GM21526 (cell line): Measurements from ENCODE around the gene ANKRD39.
"Not testable (repeated sequence)": the region's sequence is repeated elsewhere in the genome, so short reads cannot be mapped to it uniquely, and the experiment has no call there.

Experiments used
- ATAC-seq: cut with Tn5 transposase; IDR thresholded peaks from one replicate; pipeline ENCODE4 v1.9.1; 2021; ENCODE audit warnings: moderate library complexity; ENCODE audit not compliant: unreplicated experiment, low FRiP score

The ANKRD39 gene

GRCh38 chr2:96873651-96874096, 15.9 kb upstream of the ANKRD39 start:
- ATAC-seq, result no peak

DNA sequence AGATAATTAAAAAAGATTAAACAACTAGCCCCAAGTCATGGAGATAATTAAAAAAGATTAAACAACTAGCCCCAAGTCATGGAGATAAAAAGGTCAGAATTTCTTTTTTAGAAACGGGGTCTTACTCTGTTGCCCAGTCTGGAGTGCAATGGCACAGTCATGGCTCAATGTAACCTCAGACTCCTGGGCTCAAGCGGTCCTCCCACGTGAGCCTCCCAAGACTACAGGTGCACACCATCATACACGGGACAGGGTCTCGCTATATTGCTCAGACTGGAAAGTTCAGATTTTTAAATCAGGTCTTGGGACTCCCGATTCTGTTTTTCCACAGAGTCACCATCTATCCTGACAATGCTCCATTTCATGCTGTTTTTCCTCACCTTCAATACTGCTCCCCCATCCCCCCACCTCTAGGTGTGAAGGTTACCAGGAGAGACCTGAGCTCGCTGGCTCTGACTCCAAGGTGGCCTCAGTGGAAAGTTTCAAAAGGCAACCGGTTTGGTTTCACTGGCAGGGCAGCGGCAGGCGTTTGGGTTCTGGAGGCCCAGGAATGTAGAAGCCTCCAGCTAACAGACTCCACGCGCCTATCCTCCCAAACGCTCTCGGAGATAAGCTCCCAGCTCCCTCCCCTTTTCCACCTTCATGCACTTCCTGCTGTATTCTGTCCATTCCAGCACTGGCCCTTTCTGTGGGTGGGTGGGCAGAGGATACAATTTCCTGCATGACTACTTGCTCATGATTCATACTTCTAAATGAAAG, 15.0 kb upstream of the ANKRD39 start:
- ATAC-seq, result no peak

GRCh38 chr2:96870626-96871255, 12.9 kb upstream of the ANKRD39 start:
- ATAC-seq, result no peak

DNA sequence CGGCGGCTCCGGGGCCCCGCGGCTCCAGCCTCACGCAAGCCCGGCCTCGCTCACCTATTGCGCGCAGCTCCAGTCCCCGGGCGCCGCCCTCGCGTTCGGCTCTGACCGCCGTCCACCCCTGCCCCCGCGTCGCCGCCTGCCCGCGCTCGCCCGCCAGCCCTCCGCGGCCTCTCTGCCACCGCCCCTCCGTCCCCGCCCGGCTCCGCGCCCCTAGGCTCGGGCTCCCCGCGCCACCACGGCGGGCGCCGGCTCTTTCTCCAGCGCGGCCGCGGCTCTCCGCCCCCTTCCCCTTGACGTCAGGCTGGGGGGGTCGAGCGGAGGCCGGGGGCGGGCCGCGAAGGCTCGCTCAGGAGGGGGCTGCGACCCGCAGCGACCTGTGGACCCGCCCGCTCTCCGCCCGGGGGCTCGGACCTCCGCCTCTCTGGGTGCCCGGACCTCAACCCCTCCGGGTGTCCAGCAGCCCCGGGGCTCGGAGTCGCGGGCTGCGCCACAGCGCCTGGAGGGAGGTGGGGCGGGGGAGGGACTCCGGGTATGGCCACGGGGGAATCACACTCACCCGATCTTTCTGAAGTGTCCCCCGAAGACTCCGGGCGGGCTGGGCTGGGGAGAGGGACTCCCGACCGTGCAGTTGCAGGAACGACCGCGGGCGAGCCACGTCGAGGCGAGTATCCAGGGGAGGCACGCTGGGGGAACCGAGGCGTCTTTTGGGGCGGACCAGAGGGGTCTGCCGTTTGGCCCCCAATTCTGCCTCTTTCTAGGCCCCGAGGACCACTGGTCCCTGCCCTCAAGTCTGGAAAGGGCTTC, 12.2 kb upstream of the ANKRD39 start, which contains the start of gene SEMA4C:
SEMA4C (minus strand) TSS at position 259 of the 804 bp plus-strand sequence. CDS start 2,194 bp downstream, outside the sequence.
- no peak for ATAC-seq

- no peak for ATAC-seq
These were observed 11.5 kb upstream of the ANKRD39 start for GRCh38 chr2:96869281-96869821.

DNA sequence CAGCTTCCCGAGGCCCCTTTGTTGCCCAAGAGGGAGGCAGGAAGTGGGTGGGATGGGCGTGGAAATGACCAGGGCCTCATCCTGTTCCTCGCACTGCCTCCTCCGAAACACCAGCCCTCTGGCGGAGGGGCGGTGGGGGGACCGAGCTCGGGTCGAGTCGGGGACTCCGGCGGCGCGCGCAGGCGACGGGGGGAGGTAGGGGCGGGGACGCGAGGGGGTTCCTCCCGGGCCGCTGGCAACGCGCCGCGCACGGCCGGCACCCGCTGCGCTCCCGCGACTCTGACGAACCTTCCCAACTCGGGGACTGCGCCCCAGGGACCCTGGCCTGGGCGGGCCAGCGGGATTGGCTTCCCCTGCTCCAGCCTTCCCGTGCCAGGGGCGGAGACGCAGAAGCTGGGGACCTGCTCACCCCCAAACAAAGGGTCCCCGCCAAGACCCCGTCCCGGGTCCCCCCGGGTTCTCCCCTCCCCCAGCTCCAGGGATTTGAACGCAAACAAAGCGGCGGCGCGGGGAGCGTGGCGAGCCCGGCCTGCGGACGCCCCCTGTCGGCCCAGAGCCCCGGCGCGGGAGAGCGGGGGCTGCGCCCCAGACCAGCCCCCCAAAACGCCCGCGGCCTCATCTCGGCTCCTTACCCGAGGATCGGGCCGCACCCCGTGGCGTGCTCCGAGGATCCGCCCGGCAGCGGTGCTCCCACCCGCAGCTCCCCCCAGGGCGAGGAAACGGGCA, 10.9 kb upstream of the ANKRD39 start:
- no peak for ATAC-seq

DNA sequence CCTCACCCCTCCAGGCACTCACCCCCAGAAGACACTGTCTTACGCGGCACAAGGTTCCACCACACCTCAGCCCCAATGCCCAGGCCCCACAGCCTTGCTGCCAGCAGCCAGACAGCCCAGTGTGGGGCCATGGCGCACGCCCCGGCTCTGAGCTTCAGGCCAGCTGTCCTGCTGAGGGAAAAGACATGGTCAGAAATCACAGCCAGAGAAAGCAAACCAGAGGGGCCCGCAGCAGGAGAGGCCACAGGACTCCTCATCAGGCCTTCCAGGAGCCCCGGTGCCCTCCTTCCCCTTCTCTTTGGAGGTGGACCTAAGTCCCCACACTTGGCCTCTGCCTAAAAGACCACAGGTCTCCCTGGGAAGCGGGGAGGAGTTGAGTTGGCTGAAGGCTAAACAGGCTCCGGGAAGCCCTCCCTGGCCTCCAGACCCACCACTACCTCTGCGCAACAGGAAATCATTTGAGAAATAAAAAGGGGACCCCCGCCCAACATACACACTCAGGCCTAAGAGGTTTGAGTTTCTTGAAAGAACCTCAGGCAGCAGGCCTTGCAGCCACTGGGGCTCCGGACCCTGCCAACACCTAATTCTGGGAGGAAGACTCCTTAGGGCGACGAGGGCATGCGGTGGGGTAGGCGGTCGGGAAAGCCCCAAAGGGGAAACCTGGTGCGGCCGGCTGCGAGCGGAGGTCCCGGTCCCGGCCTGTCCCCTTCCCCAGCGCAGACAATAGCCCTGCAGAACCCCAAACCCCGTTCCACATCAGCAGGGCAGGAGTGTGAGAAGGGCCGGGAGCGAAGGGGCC, 10.1 kb upstream of the ANKRD39 start:
- no peak for ATAC-seq

GRCh38 chr2:96866986-96867755, 9.4 kb upstream of the ANKRD39 start:
- ATAC-seq, result no peak

- no peak for ATAC-seq
These were observed 8.8 kb upstream of the ANKRD39 start for GRCh38 chr2:96866586-96866985.

DNA sequence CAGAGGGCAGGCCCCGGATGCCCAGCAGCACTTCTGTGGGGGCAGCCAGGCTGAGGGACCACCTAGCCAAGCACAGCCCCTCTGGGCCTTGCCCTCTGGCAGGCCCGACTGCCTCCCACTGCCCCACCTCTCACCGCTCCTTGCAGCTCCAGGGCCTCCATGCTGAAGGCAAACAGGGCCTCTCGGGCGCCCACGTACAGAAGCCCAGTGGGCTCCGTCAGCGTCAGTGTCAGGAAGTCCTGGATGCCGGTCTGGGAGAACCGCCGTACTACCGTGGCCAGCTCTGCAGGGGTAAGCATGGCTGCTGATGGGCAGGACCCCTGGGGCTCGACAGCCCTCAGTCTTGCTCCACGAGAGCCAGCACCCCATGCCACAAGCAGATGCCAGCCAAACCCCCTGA, 8.3 kb upstream of the ANKRD39 start:
- no peak for ATAC-seq

GRCh38 chr2:96865654-96866053, 7.8 kb upstream of the ANKRD39 start:
- ATAC-seq, result no peak

DNA sequence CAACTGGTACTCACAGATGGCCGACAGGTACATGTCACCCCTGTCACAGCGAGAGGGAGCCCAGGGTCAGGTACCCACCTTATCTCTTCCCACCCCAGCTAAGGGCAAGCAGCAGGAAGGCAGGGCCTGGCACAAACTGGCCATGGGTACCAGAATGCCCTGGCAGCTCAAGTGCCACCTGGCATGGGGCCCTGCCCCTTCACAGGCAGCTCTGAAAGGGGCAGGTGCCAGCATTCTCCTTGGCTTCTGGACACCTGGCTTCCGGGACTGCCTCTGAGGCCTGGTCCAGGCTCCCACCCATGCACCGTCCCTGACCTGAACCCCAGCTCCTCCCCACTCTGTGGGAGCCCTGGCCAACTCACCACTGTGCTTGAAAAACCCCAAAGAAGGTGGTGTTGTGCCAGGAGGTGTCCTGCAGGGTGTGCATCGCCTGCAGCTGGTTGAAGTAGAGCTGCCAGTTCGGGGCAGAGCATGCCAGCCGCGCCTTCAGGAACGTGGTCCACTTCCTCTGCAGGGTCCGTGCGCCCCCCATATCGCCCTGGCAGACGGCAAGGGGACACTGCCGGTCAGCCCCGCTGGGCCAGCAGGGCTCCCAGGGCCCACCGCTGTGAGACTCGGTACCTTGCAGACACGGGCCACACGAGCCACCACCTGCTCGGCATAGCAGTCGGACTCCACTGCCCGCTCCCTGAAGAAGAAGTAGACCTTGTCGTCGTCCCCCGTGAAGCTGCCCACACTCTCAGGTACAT, 6.7 kb upstream of the ANKRD39 start:
- ATAC-seq, result no peak

DNA sequence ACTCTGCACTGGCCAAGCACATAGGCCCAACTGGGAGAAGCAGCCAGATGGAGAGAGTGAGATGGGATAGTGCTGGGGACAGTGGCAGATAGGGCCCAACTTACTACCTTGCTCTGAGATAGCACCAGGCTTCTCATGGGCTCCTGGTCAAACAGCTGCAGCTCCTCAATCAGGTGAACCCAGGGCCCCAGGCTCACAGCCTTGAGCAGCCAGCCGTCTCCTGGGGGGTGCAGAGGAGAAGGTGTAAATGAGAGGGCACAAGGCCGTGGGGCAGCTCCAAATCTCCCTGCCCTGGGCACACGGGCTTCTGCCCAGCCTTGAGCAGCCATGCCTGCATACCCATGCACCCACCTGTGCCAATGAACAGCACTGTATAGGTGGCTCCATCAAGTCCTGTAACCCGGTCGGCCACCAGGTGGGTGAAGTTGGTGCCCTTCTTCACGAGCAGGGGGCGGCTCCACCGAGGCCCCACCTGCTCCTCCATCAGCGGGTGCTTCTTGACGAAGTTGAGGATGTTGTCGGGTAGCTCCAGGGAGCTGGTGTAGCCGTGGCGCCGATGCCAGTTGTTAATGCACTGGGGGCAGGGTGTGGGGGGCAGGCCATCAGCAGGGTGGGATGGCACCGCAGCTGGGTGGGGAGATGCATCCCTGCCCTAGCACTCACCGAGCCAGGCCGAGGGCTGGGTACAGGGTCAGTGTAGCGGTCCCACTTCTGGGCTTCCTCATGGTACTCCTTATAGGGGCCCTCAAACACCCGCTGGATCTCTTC, 5.9 kb upstream of the ANKRD39 start:
- ATAC-seq, result no peak

DNA sequence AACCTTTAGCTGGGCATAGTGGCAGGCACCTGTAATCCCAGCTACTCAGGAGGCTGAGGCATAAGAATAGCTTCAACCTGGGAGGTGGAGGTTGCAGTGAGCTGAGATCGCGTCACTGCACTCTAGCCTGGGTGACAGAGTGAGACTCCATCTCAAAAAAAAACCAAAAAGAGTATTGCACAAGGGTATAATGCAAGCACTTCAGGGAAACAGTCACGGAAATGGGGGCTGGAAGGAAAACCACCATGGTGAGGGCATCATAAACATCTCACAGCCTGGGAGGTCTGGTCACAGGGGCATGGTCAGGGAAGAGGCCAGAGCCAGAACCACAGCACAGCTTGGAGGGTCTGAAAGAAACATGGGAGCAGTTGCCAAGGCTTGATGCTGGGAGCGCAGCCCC, 5.2 kb upstream of the ANKRD39 start:
- ATAC-seq, result not testable (repeated sequence)

GRCh38 chr2:96861074-96861473, 3.3 kb upstream of the ANKRD39 start:
- ATAC-seq, result no peak

- no peak for ATAC-seq
These were observed 2.5 kb upstream of the ANKRD39 start for GRCh38 chr2:96860065-96861029.
